NAMALWA (cell line): Measurements from ENCODE around the gene C1QL1.

Experiments used
- DNase-seq: peaks from one replicate; pipeline ENCODE4 v3.0.0-alpha.2; 2015; ENCODE audit warnings: low spot score

The C1QL1 gene

GRCh38 chr17:44968225-44969143, at the start of gene C1QL1:
Gene C1QL1 (minus strand): TSS chr17:44968303. CDS start chr17:44968048, 255 bp downstream.
- DNase-seq: peak; percentile 92

- peak; percentile 26 for DNase-seq
Measured at GRCh38 chr17:45016823-45017222, 48.7 kb upstream of the C1QL1 start.

- DNase-seq: no peak
Measured at GRCh38 chr17:45016237-45016636, 48.1 kb upstream of the C1QL1 start.

GRCh38 chr17:45013021-45013997, 45.2 kb upstream of the C1QL1 start:
- DNase-seq: no peak

GRCh38 chr17:45011767-45012166, 43.7 kb upstream of the C1QL1 start:
- no peak for DNase-seq

- no peak for DNase-seq
Measured at GRCh38 chr17:45009676-45010467, 41.8 kb upstream of the C1QL1 start.

- no peak for DNase-seq
Measured at GRCh38 chr17:45008216-45008615, 40.1 kb upstream of the C1QL1 start.

GRCh38 chr17:45006927-45007461, 38.9 kb upstream of the C1QL1 start:
- no peak for DNase-seq

GRCh38 chr17:45005700-45006099, 37.6 kb upstream of the C1QL1 start:
- DNase-seq: no peak

GRCh38 chr17:45004388-45004787, 36.3 kb upstream of the C1QL1 start:
- DNase-seq: no peak

- no peak for DNase-seq
Measured at GRCh38 chr17:45003877-45004276, 35.8 kb upstream of the C1QL1 start.

- DNase-seq: no peak
Measured at GRCh38 chr17:45001310-45001709, 33.2 kb upstream of the C1QL1 start.

- no peak for DNase-seq
Measured at GRCh38 chr17:44999433-44999832, 31.3 kb upstream of the C1QL1 start.

GRCh38 chr17:44998646-44999045, 30.5 kb upstream of the C1QL1 start:
- no peak for DNase-seq

GRCh38 chr17:44997733-44998520, 29.8 kb upstream of the C1QL1 start:
- no peak for DNase-seq

GRCh38 chr17:44996304-44996703, 28.2 kb upstream of the C1QL1 start:
- no peak for DNase-seq

- no peak for DNase-seq
Measured at GRCh38 chr17:44995436-44996001, 27.4 kb upstream of the C1QL1 start.

- DNase-seq: no peak
Measured at GRCh38 chr17:44992242-44992939, 24.3 kb upstream of the C1QL1 start.

- DNase-seq: no peak
Measured at GRCh38 chr17:44990994-44991393, 22.9 kb upstream of the C1QL1 start.
